Measurements from ENCODE around the gene MACROD2.

MACROD2 gene

GRCh38 chr20:14866841-14867514 lies 871.7 kb downstream of the MACROD2 start:
- DNase-seq (ENCODE audit: low spot score): no peak

- DNase-seq (ENCODE audit: low spot score): no peak
Observed at GRCh38 chr20:14877301-14878028, 882.1 kb downstream of the MACROD2 start.

GRCh38 chr20:14878676-14879019 lies 883.3 kb downstream of the MACROD2 start:
- no peak for DNase-seq (ENCODE audit: low spot score)

- peak; percentile 94 for DNase-seq (ENCODE audit: low spot score)
Observed at GRCh38 chr20:14879020-14879697, 883.8 kb downstream of the MACROD2 start.

GRCh38 chr20:14879839-14880238 lies 884.5 kb downstream of the MACROD2 start:
- no peak for DNase-seq (ENCODE audit: low spot score)

GRCh38 chr20:14881518-14881917 lies 886.2 kb downstream of the MACROD2 start:
- no peak for DNase-seq (ENCODE audit: low spot score)

GRCh38 chr20:14882157-14882556 lies 886.8 kb downstream of the MACROD2 start:
- no peak for DNase-seq (ENCODE audit: low spot score)

GRCh38 chr20:14882846-14883245 lies 887.5 kb downstream of the MACROD2 start:
- DNase-seq (ENCODE audit: low spot score): no peak

GRCh38 chr20:14883324-14883723 lies 888.0 kb downstream of the MACROD2 start:
- no peak for DNase-seq (ENCODE audit: low spot score)

- DNase-seq (ENCODE audit: low spot score): no peak
Observed at GRCh38 chr20:14885661-14886060, 890.3 kb downstream of the MACROD2 start.

GRCh38 chr20:14888134-14888533 lies 892.8 kb downstream of the MACROD2 start:
- DNase-seq (ENCODE audit: low spot score): no peak

GRCh38 chr20:14889496-14890255 lies 894.4 kb downstream of the MACROD2 start:
- no peak for DNase-seq (ENCODE audit: low spot score)

- DNase-seq (ENCODE audit: low spot score): no peak
Observed at GRCh38 chr20:14890713-14891112, 895.4 kb downstream of the MACROD2 start.

GRCh38 chr20:14892782-14893181 lies 897.5 kb downstream of the MACROD2 start:
- no peak for DNase-seq (ENCODE audit: low spot score)

- DNase-seq (ENCODE audit: low spot score): no peak
Observed at GRCh38 chr20:14896569-14896968, 901.3 kb downstream of the MACROD2 start.

GRCh38 chr20:14897608-14898007 lies 902.3 kb downstream of the MACROD2 start:
- DNase-seq (ENCODE audit: low spot score): no peak

- no peak for DNase-seq (ENCODE audit: low spot score)
Observed at GRCh38 chr20:14902432-14903089, 907.2 kb downstream of the MACROD2 start.

GRCh38 chr20:14906908-14907434 lies 911.7 kb downstream of the MACROD2 start:
- DNase-seq (ENCODE audit: low spot score): no peak

- no peak for DNase-seq (ENCODE audit: low spot score)
Observed at GRCh38 chr20:14910126-14910525, 914.8 kb downstream of the MACROD2 start.

GRCh38 chr20:14913896-14914620 lies 918.7 kb downstream of the MACROD2 start:
- DNase-seq (ENCODE audit: low spot score): no peak

GRCh38 chr20:14914633-14915032 lies 919.3 kb downstream of the MACROD2 start:
- no peak for DNase-seq (ENCODE audit: low spot score)

Measured in kidney capillary endothelial cell (primary cell).